GM13976 (cell line): ENCODE results near the gene FAM221B.

Experiments
- DNase-seq: peaks from one replicate; pipeline ENCODE4 v3.0.0; 2012; ENCODE audit warnings: low spot score
- in situ Hi-C: fragments of 300-500 bp; cut with MboI; formaldehyde crosslinking; loops from one replicate; pipeline ENCODE4 v1.12.0; 2022; ENCODE audit warnings: low sequenced_read_pairs, mixed read lengths, inconsistent platforms; ENCODE audit not compliant: unreplicated experiment
- TF ChIP-seq, protein P1 (sequence below): IDR thresholded peaks from 2 replicates; pipeline ENCODE4 v1.5.1; 2012; ENCODE audit warnings: borderline replicate concordance, mild to moderate bottlenecking; ENCODE audit not compliant: insufficient read depth; ENCODE audit errors: extremely low read depth, missing control alignments, control extremely low read depth

The FAM221B gene

DNA sequence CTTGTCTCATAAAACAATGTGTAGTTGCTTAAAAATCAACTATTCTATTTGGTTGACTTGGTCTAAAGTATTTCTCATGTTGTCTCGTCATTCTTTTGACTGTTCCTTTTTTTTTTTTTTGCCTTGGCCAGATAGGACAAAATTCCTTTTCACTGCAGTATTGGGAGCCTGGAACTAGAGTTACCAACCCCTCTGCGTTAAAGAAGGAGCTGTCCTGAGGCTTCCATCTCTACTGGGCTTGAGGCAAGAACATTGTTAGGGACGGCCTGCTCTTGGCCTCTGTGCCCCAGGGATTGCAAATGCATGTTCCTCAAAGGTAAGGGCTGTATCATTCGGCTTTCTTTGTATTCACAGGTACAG is 38.5 kb downstream of the FAM221B start:
- DNase-seq, result no peak
- in situ Hi-C loops, result no loop called here
- TF ChIP-seq, protein P1, sequence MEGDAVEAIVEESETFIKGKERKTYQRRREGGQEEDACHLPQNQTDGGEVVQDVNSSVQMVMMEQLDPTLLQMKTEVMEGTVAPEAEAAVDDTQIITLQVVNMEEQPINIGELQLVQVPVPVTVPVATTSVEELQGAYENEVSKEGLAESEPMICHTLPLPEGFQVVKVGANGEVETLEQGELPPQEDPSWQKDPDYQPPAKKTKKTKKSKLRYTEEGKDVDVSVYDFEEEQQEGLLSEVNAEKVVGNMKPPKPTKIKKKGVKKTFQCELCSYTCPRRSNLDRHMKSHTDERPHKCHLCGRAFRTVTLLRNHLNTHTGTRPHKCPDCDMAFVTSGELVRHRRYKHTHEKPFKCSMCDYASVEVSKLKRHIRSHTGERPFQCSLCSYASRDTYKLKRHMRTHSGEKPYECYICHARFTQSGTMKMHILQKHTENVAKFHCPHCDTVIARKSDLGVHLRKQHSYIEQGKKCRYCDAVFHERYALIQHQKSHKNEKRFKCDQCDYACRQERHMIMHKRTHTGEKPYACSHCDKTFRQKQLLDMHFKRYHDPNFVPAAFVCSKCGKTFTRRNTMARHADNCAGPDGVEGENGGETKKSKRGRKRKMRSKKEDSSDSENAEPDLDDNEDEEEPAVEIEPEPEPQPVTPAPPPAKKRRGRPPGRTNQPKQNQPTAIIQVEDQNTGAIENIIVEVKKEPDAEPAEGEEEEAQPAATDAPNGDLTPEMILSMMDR, result no peak

- TF ChIP-seq, protein P1, result no peak
- no peak for DNase-seq
- in situ Hi-C loops, result no loop called here
These were observed 39.0 kb downstream of the FAM221B start for GRCh38 chr9:35789541-35789940.

GRCh38 chr9:35783418-35783817 is 45.1 kb downstream of the FAM221B start:
- DNase-seq, result no peak
- TF ChIP-seq, protein P1, result no peak
- in situ Hi-C loops, result no loop called here

DNA sequence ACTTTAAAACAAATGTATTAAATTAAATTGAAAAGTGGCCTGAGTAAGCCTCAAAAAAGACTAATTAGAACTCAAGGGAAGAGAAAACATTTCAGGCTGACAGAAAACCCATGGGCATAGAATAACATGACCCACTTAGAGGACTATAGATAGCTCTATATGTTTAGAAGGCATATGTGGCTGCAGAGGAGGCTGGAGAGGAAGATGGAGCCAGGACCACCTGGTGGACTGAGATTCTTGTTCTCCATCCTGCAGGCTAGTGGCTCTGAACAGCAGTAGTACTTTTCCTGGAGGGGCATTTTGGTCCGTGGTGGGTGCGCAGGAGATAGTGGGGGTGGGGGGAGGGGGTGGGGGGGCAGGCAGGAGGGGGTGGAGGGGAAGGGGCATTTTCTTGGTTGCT is 47.5 kb downstream of the FAM221B start:
- TF ChIP-seq, protein P1, result no peak
- in situ Hi-C loops, result no loop called here
- DNase-seq, result no peak

GRCh38 chr9:35778496-35778895 is 50.0 kb downstream of the FAM221B start:
- TF ChIP-seq, protein P1, result no peak
- in situ Hi-C loops, result no loop called here
- no peak for DNase-seq

DNA sequence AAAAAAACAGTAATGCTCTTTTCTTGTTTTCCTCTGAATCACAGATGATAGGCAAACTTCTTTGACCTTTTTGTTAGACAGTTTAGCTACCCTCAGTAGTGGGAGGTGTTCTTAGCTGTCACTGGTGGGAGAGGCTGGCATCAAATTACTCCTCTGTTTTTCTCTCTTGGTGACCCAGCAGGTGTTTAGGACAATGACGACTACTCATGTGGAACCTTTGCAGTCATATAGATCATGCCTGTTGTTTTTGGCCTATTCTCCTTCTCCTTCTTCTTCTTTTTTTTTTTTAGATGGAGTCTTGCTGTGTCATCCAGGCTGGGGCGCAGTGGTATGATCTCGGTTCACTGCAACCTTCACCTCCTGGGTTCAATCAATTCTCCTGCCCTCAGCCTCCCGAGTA is 52.5 kb downstream of the FAM221B start:
- no peak for DNase-seq
- in situ Hi-C loops, result no loop called here
- TF ChIP-seq, protein P1, result no peak
